OCI-M2 (cell line): ENCODE results near the gene KEAP1.
"Not testable (repeated sequence)": the region's sequence is repeated elsewhere in the genome, so short reads cannot be mapped to it uniquely, and the experiment has no call there.

Experiments used
- DNase-seq: peaks from one replicate; lab custom pipeline; 2025; ENCODE audit not compliant: unreplicated experiment; lab: John Stamatoyannopoulos, UW

KEAP1 gene

GRCh38 chr19:10503002-10503789 lies at the start of gene KEAP1:
TSS of gene KEAP1 (minus strand) at chr19:10503356. CDS start at chr19:10500033, 3,323 bp downstream.
- DNase-seq: peak; percentile 98

GRCh38 chr19:10552510-10553053 lies 49.4 kb upstream of the KEAP1 start:
- DNase-seq: no peak

DNA sequence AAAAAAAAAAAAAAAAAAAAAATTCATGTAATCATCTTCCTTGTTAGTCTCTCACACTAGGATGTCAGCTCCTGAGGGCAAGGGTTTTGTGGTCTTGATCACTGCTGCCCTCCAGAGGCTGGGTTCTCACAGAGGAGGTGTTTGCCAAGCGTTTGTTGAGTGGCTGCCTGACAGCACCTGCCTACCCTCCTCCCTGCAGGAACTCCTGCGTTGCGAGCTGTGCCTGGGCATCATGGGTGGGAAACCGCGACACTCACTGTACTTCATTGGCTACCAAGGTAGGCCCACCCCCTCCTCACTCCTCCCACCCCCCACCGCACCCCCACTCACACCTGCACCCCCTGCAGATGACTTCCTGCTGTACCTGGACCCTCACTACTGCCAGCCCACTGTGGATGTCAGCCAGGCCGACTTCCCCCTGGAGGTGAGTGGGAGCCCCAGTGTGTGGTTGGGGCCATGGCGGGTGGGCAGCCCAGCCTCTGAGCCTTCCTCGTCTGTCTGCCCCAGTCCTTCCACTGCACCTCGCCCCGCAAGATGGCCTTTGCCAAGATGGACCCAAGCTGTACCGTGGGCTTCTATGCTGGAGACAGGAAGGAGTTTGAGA lies 48.6 kb upstream of the KEAP1 start:
- no peak for DNase-seq

- DNase-seq: not testable (repeated sequence)
Measured at GRCh38 chr19:10551006-10551405, 47.9 kb upstream of the KEAP1 start.

DNA sequence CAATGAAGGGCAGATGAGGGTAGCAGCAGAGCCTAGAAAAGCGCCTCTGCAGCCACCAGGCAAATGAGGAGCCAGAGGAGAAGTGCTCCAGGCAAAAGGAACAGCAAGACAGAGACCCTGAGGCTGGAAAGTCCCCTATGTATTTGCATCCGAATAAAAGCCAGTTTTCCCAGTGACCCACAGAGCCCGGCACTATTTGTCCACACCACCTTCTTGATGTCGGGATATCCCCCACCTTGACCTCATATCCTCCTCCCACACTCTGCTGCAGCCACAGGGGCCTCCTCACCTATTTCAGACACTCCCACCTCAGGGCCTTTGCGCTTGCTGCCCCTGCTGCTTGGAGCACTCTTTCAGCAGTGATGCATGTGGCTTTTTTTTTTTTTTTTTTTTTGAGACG lies 47.2 kb upstream of the KEAP1 start:
- DNase-seq: no peak

- DNase-seq: no peak
Measured at GRCh38 chr19:10549733-10550132, 46.6 kb upstream of the KEAP1 start.

DNA sequence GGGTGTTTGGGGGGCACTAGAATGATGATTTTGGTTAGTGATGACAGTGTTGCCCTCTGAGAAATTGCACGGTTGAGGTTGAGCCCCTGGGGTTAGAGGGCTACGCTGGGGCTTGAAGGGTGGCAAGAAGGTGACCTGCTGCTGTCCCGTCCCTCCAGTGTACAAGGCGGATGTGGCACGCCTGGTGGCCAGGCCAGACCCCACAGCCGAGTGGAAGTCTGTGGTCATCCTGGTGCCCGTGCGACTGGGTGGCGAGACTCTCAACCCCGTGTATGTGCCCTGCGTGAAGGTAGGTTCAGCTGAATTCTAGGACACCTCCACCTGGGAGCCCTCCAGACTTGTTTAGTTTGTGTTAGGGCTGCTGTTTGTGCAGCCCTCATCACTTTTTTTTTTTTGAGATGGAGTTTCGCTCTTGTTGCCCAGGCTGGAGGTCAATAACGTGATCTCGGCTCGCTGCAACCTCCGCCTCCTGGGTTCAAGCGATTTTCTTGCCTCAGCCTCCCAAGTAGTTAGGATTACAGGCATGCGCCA lies 45.7 kb upstream of the KEAP1 start:
- no peak for DNase-seq

DNA sequence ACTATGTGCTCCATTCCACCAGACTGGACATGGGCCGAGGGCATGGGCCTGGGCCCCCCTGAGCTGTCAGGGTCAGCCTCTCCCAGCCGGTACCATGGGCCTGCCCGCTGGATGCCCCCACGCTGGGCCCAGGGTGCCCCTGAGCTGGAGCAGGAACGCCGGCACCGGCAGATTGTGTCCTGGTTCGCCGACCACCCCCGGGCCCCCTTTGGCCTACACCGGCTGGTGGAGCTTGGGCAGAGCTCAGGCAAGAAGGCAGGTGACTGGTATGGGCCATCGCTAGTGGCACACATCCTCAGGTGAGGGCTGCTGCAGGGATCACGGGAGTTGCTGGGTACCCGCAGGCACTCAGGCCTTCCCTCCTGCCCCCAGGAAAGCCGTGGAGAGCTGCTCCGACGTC lies 43.7 kb upstream of the KEAP1 start:
- DNase-seq: no peak

GRCh38 chr19:10544753-10545251 lies 41.6 kb upstream of the KEAP1 start:
- no peak for DNase-seq

DNA sequence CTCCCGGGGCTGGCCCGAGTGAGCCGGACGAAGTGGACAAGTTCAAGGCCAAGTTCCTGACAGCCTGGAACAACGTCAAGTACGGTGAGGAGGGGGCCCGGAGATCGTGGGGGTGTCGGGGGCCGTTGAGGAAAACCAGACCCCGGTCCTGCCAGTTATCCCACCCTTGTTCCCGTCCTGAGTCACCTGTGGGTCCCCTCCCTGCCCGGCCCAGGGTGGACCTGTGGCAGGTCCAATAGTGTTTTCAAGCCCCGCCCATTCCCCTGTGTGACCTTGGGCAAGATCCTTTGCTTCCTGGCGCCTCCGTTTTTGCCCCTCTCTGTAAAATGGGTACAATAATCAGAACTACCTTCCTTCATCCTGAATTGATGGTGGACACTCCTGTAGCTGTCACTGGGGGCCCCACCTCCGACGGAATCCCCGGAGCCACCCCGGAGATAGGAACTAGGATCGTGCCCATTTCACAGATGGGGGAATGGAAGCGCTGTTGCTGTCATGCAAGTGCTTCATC lies 41.1 kb upstream of the KEAP1 start:
- no peak for DNase-seq

- DNase-seq: peak; percentile 100
Measured at GRCh38 chr19:10543420-10544241, 40.5 kb upstream of the KEAP1 start, which contains the start of gene ATG4D. TSS of gene ATG4D (plus strand) at chr19:10543904. CDS start at chr19:10544091, 187 bp downstream.

DNA sequence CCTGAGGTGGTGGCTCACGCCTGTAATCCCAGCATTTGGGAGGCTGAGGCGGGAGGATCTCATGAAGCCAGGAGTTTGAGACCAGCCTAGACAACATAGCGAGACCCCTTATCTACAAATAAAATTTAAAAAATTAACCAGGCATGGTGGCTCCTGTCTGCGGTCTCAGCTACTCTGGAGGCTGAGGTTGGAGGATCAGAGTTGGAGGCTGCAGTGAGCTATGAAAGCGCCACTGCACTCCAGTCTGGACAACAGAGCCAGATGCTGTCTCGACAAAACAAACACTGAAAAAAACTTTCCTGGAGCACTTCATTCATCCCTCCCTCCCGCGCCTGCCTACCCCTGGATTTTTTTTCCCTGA lies 39.9 kb upstream of the KEAP1 start:
- no peak for DNase-seq

- not testable (repeated sequence) for DNase-seq
Measured at GRCh38 chr19:10539016-10539415, 35.9 kb upstream of the KEAP1 start.

- no peak for DNase-seq
Measured at GRCh38 chr19:10538204-10538983, 35.2 kb upstream of the KEAP1 start.

- DNase-seq: no peak
Measured at GRCh38 chr19:10537668-10538067, 34.5 kb upstream of the KEAP1 start.

GRCh38 chr19:10535613-10536012 lies 32.5 kb upstream of the KEAP1 start:
- no peak for DNase-seq

DNA sequence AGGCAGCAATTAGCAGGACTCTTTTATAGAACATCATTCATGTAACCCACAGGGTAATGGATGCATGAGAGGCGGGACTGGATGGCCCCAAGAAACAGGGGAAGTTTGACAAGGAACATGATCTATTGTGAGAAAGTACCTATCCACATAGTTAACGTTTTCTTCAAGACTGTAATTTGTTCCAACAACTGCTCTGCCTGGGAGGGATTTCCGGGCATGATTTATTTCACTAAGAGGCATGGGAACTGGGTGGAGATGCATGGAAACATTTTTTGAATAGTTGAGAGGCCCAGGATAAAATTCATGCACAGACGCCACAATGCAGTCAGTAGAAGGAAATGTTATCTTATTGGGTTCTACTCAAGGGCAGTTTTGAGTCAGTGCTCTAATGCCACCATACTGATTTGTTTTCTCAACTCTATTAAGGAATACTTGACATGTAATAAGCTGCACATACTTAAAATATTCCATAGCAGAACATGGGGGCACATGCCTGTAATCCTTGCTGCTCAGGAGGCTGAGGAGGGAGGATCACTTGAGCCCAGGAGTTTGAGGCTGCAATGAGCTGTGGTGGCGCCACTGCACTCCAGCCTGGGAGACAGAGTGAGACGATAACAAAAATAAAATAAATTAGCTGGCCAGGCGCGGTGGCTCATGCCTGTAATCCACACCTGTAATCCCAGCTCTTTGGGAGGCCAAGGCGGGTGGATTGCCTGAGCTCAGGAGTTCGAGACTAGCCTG lies 30.7 kb upstream of the KEAP1 start:
- no peak for DNase-seq

GRCh38 chr19:10532457-10532856 lies 29.3 kb upstream of the KEAP1 start:
- DNase-seq: no peak

DNA sequence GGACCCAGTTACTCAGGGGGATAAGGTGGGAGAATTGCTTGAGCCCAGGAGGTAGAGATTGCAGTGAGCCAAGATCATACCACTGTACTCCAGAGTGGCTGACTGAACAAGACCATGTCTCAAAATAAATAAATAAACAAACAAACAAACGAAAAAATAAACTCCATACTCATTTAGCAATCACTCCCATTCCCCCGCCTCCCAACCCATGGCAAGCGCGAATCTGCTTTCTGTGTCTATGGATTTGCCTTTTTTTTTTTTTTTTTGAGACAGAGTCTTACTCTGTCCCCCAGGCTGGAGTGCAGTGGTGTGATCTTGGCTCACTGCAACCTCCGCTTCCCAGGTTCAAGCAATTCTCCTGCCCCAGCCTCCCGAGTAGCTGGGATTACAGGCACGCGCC lies 23.7 kb upstream of the KEAP1 start:
- not testable (repeated sequence) for DNase-seq
